OCI-LY7 (cell line): ENCODE data around the gene SOBP.

Source experiments
- EZH2phosphoT487 ChIP-seq: fragments of 200-600 bp; sonication (generic); IDR thresholded peaks from 2 replicates; pipeline ENCODE4 v1.6.1; 2018; ENCODE audit warnings: low read depth, borderline replicate concordance, mild to moderate bottlenecking, mixed run types, antibody characterized with exemption, low read length, moderate library complexity, mixed read lengths
- TF ChIP-seq, protein P1 (sequence below): fragments of 200-600 bp; sonication (generic); conservative IDR thresholded peaks from 2 replicates; pipeline ENCODE4 v1.5.1; 2014; ENCODE audit warnings: mild to moderate bottlenecking, antibody characterized with exemption, low read length, moderate library complexity, mixed read lengths

DNA sequence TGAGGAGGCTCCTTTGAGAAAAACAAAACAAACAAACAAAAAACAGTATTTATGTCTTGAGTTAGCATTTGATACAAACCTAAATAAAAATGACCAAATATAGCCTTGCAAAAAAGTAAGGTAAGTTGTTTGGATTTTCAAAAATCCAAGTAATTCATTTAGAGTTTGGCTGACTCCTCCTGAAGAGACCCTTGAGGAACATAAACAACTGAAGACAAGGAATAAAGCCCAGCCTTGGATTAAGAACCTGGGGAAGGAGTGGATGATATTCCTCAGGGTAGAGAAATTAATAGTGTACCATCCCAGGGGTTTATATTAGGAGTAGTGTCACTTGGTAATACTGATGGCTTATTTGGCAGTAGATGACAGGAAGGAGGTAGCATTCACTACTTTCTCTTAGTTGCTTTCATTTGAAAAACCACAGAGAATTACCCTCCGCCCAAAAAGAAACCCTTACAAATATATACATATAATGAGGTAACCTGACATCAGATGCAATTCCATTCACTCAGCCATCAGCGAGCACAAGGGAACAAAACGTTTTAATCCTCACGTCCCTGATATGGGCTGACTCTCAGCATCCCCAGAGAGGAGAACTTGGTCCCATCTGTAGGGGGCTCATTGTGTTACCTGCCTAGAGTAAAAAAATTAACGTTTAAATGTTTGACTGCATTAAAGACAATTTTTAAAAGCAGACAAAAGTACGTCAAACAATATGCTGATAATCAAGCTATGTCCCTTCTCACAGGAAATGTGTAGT is 57.0 kb downstream of the SOBP start:
- TF ChIP-seq, protein P1, sequence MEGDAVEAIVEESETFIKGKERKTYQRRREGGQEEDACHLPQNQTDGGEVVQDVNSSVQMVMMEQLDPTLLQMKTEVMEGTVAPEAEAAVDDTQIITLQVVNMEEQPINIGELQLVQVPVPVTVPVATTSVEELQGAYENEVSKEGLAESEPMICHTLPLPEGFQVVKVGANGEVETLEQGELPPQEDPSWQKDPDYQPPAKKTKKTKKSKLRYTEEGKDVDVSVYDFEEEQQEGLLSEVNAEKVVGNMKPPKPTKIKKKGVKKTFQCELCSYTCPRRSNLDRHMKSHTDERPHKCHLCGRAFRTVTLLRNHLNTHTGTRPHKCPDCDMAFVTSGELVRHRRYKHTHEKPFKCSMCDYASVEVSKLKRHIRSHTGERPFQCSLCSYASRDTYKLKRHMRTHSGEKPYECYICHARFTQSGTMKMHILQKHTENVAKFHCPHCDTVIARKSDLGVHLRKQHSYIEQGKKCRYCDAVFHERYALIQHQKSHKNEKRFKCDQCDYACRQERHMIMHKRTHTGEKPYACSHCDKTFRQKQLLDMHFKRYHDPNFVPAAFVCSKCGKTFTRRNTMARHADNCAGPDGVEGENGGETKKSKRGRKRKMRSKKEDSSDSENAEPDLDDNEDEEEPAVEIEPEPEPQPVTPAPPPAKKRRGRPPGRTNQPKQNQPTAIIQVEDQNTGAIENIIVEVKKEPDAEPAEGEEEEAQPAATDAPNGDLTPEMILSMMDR = no peak
- no peak for TF ChIP-seq EZH2phosphoT487
